CD4-positive, alpha-beta T cell (primary cell): ENCODE measurements around the gene ZDHHC12. TPM values are rescaled to one million over a fixed set of nuclear protein-coding genes. Genes with fewer than 3 reads are reported as not detected.

Experiments
- ATAC-seq: fragments of 200-7000 bp; cut with Tn5 transposase; one replicate; pipeline ENCODE4 v1.10.0; 2022; ENCODE audit warnings: mild to moderate bottlenecking; ENCODE audit not compliant: poor library complexity
- CTCF ChIA-PET: fragments of 350-600 bp; sonication (Branson Sonifier 250); formaldehyde crosslinking; loops from one replicate; lab custom pipeline; 2021; ENCODE audit warnings: antibody characterized with exemption, inconsistent platforms; lab: Charles Lee
- POLR2A ChIA-PET: fragments of 350-600 bp; sonication (Branson Sonifier 250); formaldehyde crosslinking; loops from one replicate; lab custom pipeline; 2021; ENCODE audit warnings: antibody characterized with exemption, inconsistent platforms; lab: Charles Lee
- DNase-seq, 14 experiments: peaks; one replicate each; pipeline ENCODE4 v3.0.0-alpha.2; 2013 to 2020; ENCODE audit warnings: mixed read lengths in 2 of 14
- H3K27ac ChIP-seq, 2 donors: one replicate each; pipeline versions ENCODE4 v1.5.1 to v1.7.0; 2013; ENCODE audit warnings: low read length in 2 of 2, low read depth in 1 of 2, mild to moderate bottlenecking in 1 of 2
- H3K27me3 ChIP-seq, 2 experiments: 1 replicate in 1 of 2; 2 replicates in 1 of 2; pipeline versions ENCODE4 v1.6.1 to v1.7.0; 2013; ENCODE audit warnings: low read length in 2 of 2, control low read depth in 1 of 2, mild to moderate bottlenecking in 1 of 2, moderate library complexity in 1 of 2; ENCODE audit not compliant: insufficient read depth in 2 of 2, control insufficient read depth in 1 of 2
- H3K36me3 ChIP-seq: one replicate; pipeline ENCODE4 v1.6.1; 2013; ENCODE audit warnings: low read length, control low read depth; ENCODE audit not compliant: insufficient read depth
- H3K4me1 ChIP-seq: one replicate; pipeline ENCODE4 v1.6.1; 2013; ENCODE audit warnings: low read length, control low read depth; ENCODE audit not compliant: insufficient read depth
- H3K4me3 ChIP-seq: one replicate; pipeline ENCODE4 v1.5.1; 2013; ENCODE audit warnings: mild to moderate bottlenecking, low read length, moderate library complexity
- H3K9me3 ChIP-seq, 2 experiments: 1 replicate in 1 of 2; 2 replicates in 1 of 2; pipeline versions ENCODE4 v1.6.1 to v1.7.0; 2013; ENCODE audit warnings: low read length in 2 of 2, mild to moderate bottlenecking in 2 of 2, control low read depth in 1 of 2, moderate library complexity in 1 of 2; ENCODE audit not compliant: control insufficient read depth in 1 of 2, insufficient read depth in 1 of 2
- H3K27ac Mint-ChIP-seq: one replicate; pipeline ENCODE4 v1.8.0; 2020; ENCODE audit warnings: mixed read lengths
- H3K27me3 Mint-ChIP-seq: one replicate; pipeline ENCODE4 v1.8.0; 2021; ENCODE audit warnings: mixed read lengths
- H3K36me3 Mint-ChIP-seq: one replicate; pipeline ENCODE4 v1.8.0; 2021; ENCODE audit warnings: low read depth, mixed read lengths
- H3K4me1 Mint-ChIP-seq: one replicate; pipeline ENCODE4 v1.8.0; 2021; ENCODE audit warnings: low read depth, mixed read lengths
- H3K4me3 Mint-ChIP-seq: one replicate; pipeline ENCODE4 v1.8.0; 2020; ENCODE audit warnings: mild to moderate bottlenecking, mixed read lengths
- H3K9me3 Mint-ChIP-seq: one replicate; pipeline ENCODE4 v1.8.0; 2020; ENCODE audit warnings: mixed read lengths
- intact Hi-C, 2 experiments: fragments of 100-400 bp; cut with DNase I in 1 of 2; cut with micrococcal nuclease in 1 of 2; formaldehyde crosslinking; loops; one replicate each; pipeline versions ENCODE4 v1.15.1 to v1.9.0; 2023 to 2025; cut with DNase I, micrococcal nuclease
- total RNA-seq, 174 experiments: library from RNA in 2 of 174; stranded (reverse) in 2 of 174; gene quantifications; one replicate each; pipeline ENCODE4 v1.2.3 and lab custom pipeline; 2021 to 2026
- TF ChIP-seq, protein P1 (sequence below): fragments of 200-600 bp; IDR thresholded peaks from one replicate; pipeline ENCODE4 v1.8.0; 2022; ENCODE audit warnings: antibody characterized with exemption, mild to moderate bottlenecking

ZDHHC12 gene
- total RNA-seq, 2 experiments from 2014 or later = 22.0 to 23.7 TPM

GRCh38 chr9:128712451-128713410, 11.2 kb downstream of the ZDHHC12 start:
- Histone ChIP-seq H3K4me1 (no peaks in the 10 kb centered on the region), H3K27me3 (no peaks in the 10 kb centered on the region), H3K36me3 (no peaks in the 10 kb centered on the region), H3K4me3 (no peak overlapping the region), H3K27ac (no peak overlapping the region), H3K9me3 (peaks cover 0 to 3% of the 10 kb centered on the region in 2 experiments)
- Mint-ChIP-seq H3K36me3 (no peaks in the 10 kb centered on the region), H3K4me3 (no peak overlapping the region), H3K27me3 (no peaks in the 10 kb centered on the region), H3K9me3 (no peaks in the 10 kb centered on the region), H3K27ac (no peak overlapping the region), H3K4me1 (no peaks in the 10 kb centered on the region)
- POLR2A ChIA-PET = no interaction called here
- TF ChIP-seq, protein P1, sequence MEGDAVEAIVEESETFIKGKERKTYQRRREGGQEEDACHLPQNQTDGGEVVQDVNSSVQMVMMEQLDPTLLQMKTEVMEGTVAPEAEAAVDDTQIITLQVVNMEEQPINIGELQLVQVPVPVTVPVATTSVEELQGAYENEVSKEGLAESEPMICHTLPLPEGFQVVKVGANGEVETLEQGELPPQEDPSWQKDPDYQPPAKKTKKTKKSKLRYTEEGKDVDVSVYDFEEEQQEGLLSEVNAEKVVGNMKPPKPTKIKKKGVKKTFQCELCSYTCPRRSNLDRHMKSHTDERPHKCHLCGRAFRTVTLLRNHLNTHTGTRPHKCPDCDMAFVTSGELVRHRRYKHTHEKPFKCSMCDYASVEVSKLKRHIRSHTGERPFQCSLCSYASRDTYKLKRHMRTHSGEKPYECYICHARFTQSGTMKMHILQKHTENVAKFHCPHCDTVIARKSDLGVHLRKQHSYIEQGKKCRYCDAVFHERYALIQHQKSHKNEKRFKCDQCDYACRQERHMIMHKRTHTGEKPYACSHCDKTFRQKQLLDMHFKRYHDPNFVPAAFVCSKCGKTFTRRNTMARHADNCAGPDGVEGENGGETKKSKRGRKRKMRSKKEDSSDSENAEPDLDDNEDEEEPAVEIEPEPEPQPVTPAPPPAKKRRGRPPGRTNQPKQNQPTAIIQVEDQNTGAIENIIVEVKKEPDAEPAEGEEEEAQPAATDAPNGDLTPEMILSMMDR = no peak
- intact Hi-C loops = no loop called here
- CTCF ChIA-PET = no interaction called here
- no peak for ATAC-seq
- peak in 1 of 14 experiments; percentile 4 for DNase-seq

DNA sequence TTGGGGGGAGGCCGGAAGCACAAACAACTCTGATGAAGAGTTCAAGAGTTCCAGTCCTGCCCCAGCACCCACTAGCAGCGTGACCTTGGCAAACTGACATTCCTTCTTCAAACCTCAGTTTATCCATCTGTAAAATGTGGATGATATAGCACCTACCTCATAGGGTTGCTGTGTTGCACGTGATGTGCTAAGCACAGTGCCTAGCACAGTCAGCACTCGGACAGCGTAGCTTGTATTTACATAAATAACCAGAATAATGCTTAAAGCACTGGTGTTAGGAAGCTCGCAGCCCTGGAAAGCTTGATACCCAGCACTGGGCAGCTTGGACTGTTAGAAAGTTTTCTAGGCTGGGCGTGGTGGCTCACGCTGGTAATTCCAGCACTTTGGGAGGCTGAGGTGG, 16.5 kb downstream of the ZDHHC12 start:
- DNase-seq (no peak), ATAC-seq (no peak)
- no peak overlapping the region for H3K27ac ChIP-seq
- H3K4me1 ChIP-seq = peaks cover 9% of the 10 kb centered on the region
- Mint-ChIP-seq H3K9me3 (no peaks in the 10 kb centered on the region), H3K27me3 (no peaks in the 10 kb centered on the region), H3K4me1 (peaks cover 6% of the 10 kb centered on the region), H3K27ac (no peak overlapping the region), H3K4me3 (no peak overlapping the region), H3K36me3 (no peaks in the 10 kb centered on the region)
- ChIA-PET POLR2A (no interaction called here), CTCF (no interaction called here)
- H3K36me3 ChIP-seq = no peaks in the 10 kb centered on the region
- TF ChIP-seq, protein P1 = no peak
- H3K27me3 ChIP-seq = no peaks in the 10 kb centered on the region
- intact Hi-C loops = no loop called here
- H3K9me3 ChIP-seq = peaks cover 0 to 3% of the 10 kb centered on the region in 2 experiments
- no peak overlapping the region for H3K4me3 ChIP-seq

DNA sequence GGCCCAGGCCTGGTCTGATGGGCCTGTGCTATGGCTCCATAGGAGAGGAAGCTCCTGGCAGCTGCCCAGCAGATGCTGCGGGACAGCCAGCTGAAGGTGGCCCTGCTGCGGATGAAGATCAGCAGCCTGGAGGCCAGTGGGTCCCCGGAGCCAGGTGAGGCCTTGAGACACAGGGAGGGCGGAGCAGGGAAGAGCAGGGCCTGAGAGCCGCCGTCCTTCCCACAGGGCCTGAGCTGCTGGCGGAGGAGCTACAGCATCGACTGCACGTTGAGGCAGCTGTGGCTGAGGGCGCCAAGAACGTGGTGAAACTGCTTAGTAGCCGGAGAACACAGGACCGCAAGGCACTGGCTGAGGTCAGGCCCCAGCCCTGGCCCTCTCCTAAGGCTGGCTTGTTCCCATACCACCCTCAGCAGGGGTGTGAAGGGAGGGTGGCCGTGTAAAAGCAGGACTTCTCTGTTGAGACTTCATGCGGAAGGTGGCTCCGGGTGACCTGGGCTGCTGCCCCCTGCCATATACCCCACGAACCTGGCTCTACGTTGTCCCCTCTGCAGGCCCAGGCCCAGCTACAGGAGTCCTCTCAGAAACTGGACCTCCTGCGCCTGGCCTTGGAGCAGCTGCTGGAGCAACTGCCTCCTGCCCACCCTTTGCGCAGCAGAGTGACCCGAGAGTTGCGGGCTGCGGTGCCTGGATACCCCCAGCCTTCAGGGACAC, 17.1 kb downstream of the ZDHHC12 start:
- no peak for DNase-seq

More for the DNA sequence above, 17.1 kb downstream of the ZDHHC12 start:
- H3K36me3 Mint-ChIP-seq = no peaks in the 10 kb centered on the region
- H3K27ac Mint-ChIP-seq = no peak overlapping the region
- H3K27me3 Mint-ChIP-seq = no peaks in the 10 kb centered on the region
- Histone ChIP-seq H3K4me3 (no peak overlapping the region), H3K9me3 (peaks cover 0 to 3% of the 10 kb centered on the region in 2 experiments), H3K4me1 (peaks cover 14% of the 10 kb centered on the region), H3K36me3 (no peaks in the 10 kb centered on the region), H3K27ac (no peak overlapping the region), H3K27me3 (no peaks in the 10 kb centered on the region)
- H3K9me3 Mint-ChIP-seq = no peaks in the 10 kb centered on the region
- H3K4me1 Mint-ChIP-seq = peaks cover 11% of the 10 kb centered on the region
- no peak overlapping the region for H3K4me3 Mint-ChIP-seq
- POLR2A ChIA-PET = no interaction called here
- no peak for ATAC-seq
- CTCF ChIA-PET = interaction anchor here (0.5 kb wide), 1 partner anchor 160 kb away, joined by 3 read pairs; no protein-coding TSS in a partner anchor
- intact Hi-C loops = no loop called here
- TF ChIP-seq, protein P1 = no peak
